NCI-H2196 treated with DMSO at 0.1 percent for 48 hours (cell line): ENCODE measurements around the gene NDRG4.

Source experiments
- DNase-seq: peaks from one replicate; lab custom pipeline; 2025; ENCODE audit not compliant: unreplicated experiment; lab: John Stamatoyannopoulos, UW

The NDRG4 gene

DNA sequence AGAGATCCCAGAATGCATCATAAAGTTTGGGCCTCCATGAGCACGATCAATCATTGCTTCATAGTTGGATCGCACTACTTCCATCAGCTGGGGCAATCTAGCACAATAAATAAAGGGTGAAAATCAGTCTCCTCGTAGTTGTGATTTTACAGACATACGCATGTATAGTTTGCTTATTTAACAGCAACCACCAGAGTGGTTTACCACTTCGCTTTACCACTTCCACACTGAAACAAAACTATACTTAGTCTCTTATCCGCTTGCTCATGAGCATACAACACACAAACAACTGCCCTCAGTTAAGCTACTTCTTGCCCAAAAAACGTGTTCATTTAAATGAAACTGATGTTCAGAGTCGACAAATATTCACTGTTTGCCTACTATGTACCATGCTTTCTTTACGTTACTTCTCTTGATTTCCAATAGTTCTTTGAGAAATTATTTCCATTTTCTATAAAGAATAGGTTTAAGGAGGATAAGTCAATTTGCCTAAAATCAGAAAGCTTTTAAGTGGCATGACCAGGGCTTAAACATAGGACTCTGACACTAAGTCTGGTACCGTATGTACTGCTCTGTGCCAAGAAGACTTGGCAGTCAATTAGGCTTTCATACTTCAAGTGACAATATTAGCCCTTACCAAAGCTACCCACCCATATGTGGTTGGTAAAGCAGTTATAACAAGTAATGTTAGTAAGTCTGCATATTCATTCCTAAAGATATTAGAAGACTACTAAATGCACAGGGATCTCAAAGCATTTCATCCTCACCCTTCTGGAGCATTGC lies 37.4 kb downstream of the NDRG4 start:
- no peak for DNase-seq

DNA sequence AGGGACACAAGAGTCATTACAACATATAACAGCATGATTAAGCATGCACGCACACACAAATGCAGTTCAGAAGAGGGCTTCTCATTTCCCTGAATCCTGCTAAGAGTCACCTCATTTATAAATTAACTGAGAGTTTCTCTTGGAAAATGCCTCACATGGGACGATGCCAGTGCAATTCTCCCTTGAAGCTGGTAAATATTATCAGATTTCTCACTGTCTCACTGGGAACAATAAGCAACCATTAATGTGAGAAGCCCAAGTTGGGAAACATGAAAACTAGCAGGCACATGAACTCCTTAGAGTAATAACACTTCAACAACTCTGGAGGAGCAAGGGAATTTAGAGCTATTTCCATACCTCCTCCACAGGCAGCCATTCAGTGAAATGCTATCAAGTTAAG lies 41.8 kb downstream of the NDRG4 start:
- no peak for DNase-seq

DNA sequence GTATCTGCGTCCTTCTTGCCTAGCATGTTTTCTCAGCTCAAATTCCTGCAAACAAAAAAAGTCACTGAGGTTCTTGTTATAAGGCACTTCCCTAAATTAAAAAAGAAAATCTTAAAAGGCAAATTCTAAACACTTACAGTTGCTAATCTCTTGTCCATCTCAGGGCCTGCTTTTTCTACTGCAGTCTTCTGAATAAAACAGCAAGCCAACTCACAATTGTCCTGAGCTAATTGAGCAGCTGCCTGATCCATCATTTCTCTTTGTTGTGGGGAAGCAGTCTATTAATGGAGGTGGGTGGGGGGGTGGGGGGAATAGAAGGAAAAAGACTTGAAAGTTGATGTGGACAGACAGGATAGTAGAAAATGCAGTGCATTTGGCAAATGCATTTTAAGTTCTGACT lies 42.3 kb downstream of the NDRG4 start:
- no peak for DNase-seq

GRCh38 chr16:58543685-58544084 lies 43.7 kb downstream of the NDRG4 start:
- DNase-seq = no peak

- no peak for DNase-seq
Measured at GRCh38 chr16:58548378-58548777, 48.4 kb downstream of the NDRG4 start.

DNA sequence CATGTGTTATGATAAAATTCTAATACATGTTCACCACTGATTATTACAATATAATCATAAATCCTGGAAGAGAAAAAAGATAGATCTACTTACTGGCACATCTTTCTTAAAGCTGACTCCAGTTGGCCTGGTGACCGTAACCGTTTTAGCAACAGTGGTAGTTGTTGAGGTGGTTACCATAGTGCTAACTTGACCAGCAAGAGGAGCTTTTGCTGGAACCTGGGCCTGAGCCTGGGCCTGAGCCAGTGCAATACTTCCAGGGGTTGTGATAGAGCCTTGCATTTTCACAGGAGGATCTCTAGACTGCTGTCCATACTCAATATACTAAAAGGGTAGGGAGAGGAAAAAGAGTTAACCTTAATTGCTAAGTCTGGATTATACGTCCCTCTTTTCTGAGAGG lies 51.6 kb downstream of the NDRG4 start:
- DNase-seq = no peak

DNA sequence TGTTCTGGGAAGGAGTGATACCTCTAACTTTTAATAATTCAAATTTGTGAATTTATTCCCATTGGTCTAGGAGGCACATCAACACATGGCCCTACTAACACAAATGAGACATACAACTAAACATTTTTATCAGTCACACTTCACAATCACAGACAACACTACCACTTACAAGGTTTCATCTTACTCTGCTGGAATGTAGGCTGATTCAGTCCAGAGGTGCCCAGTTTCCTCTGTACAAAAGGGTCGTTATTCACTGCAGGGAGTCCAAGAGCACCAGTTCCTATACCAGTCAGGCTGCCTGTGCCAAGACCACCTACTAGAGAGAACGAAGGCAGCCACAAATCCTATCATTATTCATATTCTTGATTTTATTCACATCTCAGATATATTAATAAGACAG lies 56.7 kb downstream of the NDRG4 start:
- DNase-seq = no peak
